Limb (tissue), 2 donors: ENCODE measurements around the gene SERPINB7.
A peak's percentile ranks its signal among the peaks of the same experiment; 100 is the strongest.

ENCODE experiments used
- DNase-seq, 2 donors: peaks; one replicate each; pipeline ENCODE4 v3.0.0-alpha.2; 2016; ENCODE audit errors: extremely low spot score in 2 of 2

SERPINB7 gene

GRCh38 chr18:63787673-63788072, 12.5 kb downstream of the SERPINB7 start:
- DNase-seq, result no peak

GRCh38 chr18:63788447-63789096, 13.4 kb downstream of the SERPINB7 start:
- no peak for DNase-seq

GRCh38 chr18:63789327-63789726, 14.1 kb downstream of the SERPINB7 start:
- DNase-seq, result no peak

GRCh38 chr18:63795606-63796005, 20.4 kb downstream of the SERPINB7 start:
- DNase-seq, result no peak

GRCh38 chr18:63799189-63799588, 24.0 kb downstream of the SERPINB7 start:
- no peak for DNase-seq

DNA sequence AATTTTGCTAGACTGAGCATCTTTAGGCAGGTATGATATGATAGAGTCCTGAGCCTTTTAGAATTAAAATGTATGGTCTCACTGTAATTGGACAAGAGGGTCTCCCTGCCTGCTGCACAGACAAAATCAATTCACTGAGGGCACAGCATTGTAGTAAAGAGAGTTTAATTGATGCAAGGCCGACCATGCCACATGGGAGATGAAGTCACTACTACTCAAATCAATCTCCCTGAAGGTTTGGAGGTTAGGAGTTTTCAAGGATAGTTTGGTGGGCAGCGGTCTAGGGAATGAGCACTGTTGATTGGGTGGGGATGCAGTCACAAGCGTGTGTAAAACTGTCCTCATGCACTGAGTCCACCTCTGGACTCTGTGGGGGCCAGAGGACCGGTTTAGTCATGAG, 26.1 kb downstream of the SERPINB7 start:
- no peak for DNase-seq

GRCh38 chr18:63808125-63808524, 32.9 kb downstream of the SERPINB7 start:
- no peak for DNase-seq

- no peak for DNase-seq
Observed at GRCh38 chr18:63817441-63818051, 42.3 kb downstream of the SERPINB7 start.

GRCh38 chr18:63818212-63818611, 43.0 kb downstream of the SERPINB7 start:
- DNase-seq, result no peak

- peak in 1 of 2 donors; percentile 8 for DNase-seq
Observed at GRCh38 chr18:63819786-63820185, 44.6 kb downstream of the SERPINB7 start.

DNA sequence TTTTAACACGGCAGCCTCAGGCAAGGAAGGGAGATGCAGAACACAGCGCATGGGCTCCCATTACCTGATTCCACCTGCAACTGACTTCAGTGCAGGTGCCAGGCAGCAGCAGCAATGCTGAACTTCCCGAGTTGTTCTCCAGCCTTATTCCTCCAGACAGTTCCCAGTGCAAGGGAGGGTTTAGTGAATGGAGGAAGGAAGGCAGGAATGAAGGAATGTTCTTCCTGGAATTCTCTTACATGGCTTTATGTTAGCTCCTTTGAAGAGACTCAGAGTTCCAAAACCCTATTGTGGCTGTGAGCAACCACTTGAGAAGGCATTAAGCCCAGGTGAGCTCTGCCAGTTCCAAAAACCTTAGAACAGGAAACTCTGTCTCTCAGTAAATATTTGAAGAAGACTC, 45.5 kb downstream of the SERPINB7 start:
- no peak for DNase-seq

DNA sequence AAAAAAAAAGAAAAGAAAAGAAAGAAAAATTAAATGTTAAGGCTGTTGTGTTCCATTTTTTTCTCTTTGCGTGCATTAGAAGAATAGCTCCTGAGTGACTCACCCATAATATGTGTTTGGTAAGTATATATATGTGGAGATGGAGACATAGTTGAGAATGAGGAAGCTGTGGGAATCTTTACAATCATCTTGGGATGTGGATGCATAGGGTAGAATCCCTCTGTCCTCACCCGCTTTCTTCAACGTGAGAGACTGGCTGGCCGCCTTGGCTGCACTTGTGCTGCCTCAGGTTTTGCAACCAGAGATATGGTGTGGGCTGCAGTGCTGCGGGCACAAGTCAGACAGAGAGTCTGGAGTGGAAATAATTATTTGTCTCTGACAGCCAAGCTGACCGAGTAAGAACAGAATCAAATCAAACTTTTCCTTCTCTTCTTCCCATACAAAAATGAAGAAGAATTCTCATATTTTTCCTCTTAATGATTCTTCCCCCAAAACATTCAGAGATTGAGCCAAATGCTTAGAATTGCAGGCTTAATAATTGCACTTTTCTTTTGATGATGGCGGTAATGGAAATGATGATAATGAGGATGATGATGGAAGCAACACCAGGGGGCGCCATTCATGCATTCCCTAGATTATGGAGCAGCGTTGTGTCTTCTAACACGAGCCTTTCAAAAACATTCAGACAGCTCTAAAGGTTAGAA, 48.5 kb downstream of the SERPINB7 start:
- no peak for DNase-seq

GRCh38 chr18:63824220-63824525, 49.0 kb downstream of the SERPINB7 start:
- no peak for DNase-seq

DNA sequence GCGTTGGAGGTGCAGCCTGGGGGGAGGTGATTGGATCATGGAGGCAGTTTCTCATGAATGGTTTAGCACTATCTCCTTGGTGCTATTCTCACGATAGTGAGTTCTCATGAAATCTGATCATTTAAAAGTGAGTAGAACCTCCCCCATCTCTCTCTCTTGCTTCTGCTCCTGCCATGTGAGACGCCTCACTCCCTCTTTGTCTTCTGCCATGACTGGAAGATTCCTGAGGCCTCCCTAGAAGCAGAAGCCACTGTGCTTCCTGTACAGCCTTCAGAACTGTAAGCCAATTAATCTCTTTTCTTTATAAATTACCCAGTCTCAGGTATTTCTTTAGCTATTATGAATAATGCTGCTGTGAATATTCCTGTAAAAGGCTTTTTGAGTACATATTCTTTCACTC, 52.9 kb downstream of the SERPINB7 start:
- DNase-seq, result no peak

DNA sequence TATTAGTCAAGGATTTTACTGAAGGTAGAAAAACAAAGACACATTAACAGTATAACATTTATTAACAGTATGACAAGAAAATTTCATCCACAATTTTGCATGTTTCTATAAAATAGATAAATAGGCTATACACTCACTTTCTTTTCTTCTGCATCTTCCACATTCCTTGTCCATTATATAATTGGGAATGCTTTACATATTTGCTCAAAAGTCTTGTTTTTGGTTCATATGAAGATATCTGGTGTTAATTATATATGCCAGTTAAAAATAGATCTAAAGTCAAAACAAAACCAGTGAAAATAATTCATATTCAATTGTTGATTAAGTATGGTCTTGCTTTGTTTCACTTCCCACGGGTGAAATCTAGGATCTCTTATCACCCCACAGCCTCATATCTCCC, 53.4 kb downstream of the SERPINB7 start:
- no peak for DNase-seq

- DNase-seq, result no peak
Observed at GRCh38 chr18:63829886-63830285, 54.7 kb downstream of the SERPINB7 start.

GRCh38 chr18:63831080-63831788, 56.0 kb downstream of the SERPINB7 start:
- no peak for DNase-seq

GRCh38 chr18:63832470-63832869, 57.3 kb downstream of the SERPINB7 start:
- no peak for DNase-seq

DNA sequence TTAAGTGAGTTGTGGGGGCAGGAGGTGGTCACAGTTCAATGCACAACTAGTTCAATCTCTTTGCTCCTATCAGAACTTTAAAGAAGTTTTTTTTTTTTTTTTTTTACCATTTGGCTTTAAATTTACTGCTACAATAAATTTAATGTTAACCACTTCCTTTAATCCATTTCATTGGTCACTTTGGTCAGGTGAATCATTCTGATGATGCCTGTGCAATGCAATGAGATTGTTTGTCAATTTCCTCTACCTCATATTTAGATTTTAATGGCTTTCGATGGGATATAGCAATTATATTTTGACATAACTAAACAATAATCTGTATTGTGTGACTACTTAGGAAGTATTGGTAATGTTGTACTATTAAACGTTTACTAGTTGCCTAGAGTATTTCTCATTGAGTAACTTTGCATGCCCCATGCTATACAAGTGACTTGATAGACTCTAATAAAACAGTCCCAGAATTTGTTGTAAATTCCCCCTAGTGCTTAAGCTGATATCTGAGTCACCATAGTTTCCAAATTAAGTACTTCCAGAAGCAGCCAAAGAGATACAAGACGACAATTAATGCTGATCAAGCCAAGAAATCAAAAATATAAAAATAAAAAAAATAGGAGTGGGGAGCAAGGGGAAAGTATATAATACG, 59.4 kb downstream of the SERPINB7 start:
- DNase-seq, result no peak

DNA sequence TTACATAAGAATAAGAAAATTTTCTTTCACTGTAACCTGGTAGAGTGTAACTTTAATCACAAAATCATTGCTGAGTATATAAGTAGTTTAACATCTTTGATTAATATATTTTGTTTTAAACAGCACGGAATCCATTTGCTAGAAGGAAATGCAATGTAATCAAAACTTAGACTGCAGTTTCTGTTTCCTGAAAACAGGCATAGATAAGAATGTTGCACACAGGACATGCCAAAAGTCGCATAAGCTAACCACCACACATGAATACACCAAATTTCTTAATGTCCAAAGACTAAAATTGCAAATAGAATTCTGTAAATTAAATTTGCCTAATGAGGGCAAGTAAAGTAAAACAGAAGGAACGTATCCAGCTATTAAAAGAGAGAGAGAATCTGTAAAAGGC, 61.2 kb downstream of the SERPINB7 start:
- DNase-seq, result no peak

DNA sequence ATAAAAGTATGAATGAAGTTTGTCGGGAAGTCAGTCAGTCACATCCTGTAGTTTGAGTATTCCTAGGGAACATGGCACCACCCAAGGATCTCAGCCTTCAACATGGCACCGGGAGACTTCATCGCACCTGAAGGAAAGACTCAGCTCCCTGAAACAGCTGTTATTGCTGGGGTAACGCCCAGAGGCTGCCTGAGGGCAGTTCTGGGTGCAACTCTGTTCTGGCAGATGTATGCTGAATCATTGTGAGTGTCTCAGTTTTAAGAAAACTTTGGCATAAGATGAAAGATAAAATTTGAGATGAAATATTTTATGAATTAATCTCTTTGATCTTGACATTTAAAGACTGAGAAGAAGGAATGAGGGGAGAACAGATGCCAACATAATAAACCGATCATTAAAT, 62.4 kb downstream of the SERPINB7 start:
- DNase-seq, result no peak

- no peak for DNase-seq
Observed at GRCh38 chr18:63843008-63843407, 67.8 kb downstream of the SERPINB7 start.
